Left lung (tissue), 10 donors: ENCODE data around the gene VRTN. TPM values are rescaled to one million over a fixed set of nuclear protein-coding genes. Genes with fewer than 3 reads are reported as not detected.

Source experiments
- ATAC-seq: fragments of 200-7000 bp; cut with Tn5 transposase; one replicate; pipeline ENCODE4 v1.9.1; 2020; ENCODE audit warnings: moderate library complexity
- DNase-seq, 4 donors: peaks; one replicate each; pipeline ENCODE4 v3.0.0-alpha.2; 2013 to 2020
- H3K27ac ChIP-seq, 2 donors: fragments of 200-600 bp; sonication (generic) in 1 of 2; one replicate each; pipeline versions ENCODE4 v1.5.0 to v1.8.0; 2020 to 2021
- H3K27me3 ChIP-seq, 2 donors: fragments of 200-600 bp; sonication (generic) in 1 of 2; one replicate each; pipeline versions ENCODE4 v1.5.0 to v1.8.0; 2020 to 2021
- H3K36me3 ChIP-seq, 2 donors: fragments of 200-600 bp; sonication (generic) in 1 of 2; one replicate each; pipeline versions ENCODE4 v1.5.0 to v1.8.0; 2020 to 2021
- H3K4me1 ChIP-seq, 2 donors: fragments of 200-600 bp; one replicate each; pipeline ENCODE4 v1.8.0; 2021
- H3K4me3 ChIP-seq, 2 donors: fragments of 200-600 bp; sonication (generic) in 1 of 2; one replicate each; pipeline versions ENCODE4 v1.5.0 to v1.8.0; 2020 to 2021; ENCODE audit warnings: mild to moderate bottlenecking in 1 of 2
- H3K9me3 ChIP-seq, 2 donors: fragments of 200-600 bp; sonication (generic) in 1 of 2; one replicate each; pipeline versions ENCODE4 v1.5.0 to v1.8.0; 2020 to 2021
- intact Hi-C, 2 donors: fragments of 100-400 bp; cut with DNase I; formaldehyde crosslinking; loops; one replicate each; pipeline versions ENCODE4 v1.11.2 to v1.14.2; 2022
- polyA plus RNA-seq, 6 donors: library from polyadenylated mRNA; unstranded; fragments of 120-200 nt; gene quantifications; one replicate each; pipeline ENCODE4 v1.2.1, GENCODE V29; 2013; ENCODE audit not compliant: insufficient read length in 6 of 6
- total RNA-seq, 2 donors: library from RNA; stranded (reverse); fragmentation: NEBNext Ultra II Directional; extraction: Animal tissue kit (Norgen Biotek cat#: 25700); gene quantifications; one replicate each; pipeline ENCODE4 v1.2.1, GENCODE V29; 2021
- TF ChIP-seq, protein P1 (sequence below), 2 donors: fragments of 200-600 bp; sonication (generic) in 1 of 2; IDR thresholded peaks; one replicate each; pipeline versions ENCODE4 v1.5.0 to v1.8.0; 2021; ENCODE audit warnings: antibody characterized with exemption in 2 of 2
- donor health status: DM: no; HTN: yes; CAD: no.
- donor health status: DM: no; HTN: no; CAD: no.

VRTN gene
- total and polyA plus RNA-seq, 8 donors = 0.04 TPM; not detected in 7

DNA sequence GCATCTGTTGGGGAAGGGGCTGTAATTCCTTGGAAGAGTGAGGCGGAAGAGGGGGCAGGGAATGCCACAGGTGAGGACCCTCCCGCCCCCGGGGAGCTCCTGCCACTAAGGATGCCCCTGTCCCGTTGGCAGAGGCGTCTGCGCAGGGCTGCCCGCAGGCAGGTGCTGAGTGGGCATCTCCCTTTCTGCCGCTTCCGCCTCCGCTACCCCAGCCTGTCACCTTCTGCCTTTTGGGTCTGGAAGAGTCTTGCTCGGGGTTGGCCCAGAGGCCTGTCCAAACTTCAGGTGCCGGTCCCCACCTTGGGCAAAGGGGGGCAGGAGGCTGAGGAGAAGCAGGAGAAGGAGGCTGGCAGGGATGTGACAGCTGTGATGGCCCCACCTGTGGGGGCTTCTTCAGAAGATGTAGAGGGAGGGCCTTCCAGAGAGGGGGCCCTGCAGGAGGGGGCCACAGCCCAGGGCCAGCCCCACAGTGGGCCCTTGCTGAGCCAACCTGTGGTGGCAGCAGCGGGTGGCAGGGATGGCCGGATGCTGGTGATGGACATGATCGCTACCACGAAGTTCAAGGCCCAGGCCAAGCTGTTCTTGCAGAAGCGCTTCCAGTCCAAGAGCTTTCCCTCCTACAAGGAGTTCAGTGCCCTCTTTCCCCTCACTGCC is 10.0 kb downstream of the VRTN start:
- no peak overlapping the region for H3K4me3 ChIP-seq
- peaks cover 3 to 7% of the 10 kb centered on the region in 2 donors for H3K4me1 ChIP-seq
- no peaks in the 10 kb centered on the region for H3K36me3 ChIP-seq
- H3K27me3 ChIP-seq = no peaks in the 10 kb centered on the region
- no peak overlapping the region for H3K27ac ChIP-seq
- DNase-seq (peak in 1 of 4 donors; percentile 74), ATAC-seq (no peak)
- no peaks in the 10 kb centered on the region for H3K9me3 ChIP-seq
- intact Hi-C loops = no loop called here
- TF ChIP-seq, protein P1, sequence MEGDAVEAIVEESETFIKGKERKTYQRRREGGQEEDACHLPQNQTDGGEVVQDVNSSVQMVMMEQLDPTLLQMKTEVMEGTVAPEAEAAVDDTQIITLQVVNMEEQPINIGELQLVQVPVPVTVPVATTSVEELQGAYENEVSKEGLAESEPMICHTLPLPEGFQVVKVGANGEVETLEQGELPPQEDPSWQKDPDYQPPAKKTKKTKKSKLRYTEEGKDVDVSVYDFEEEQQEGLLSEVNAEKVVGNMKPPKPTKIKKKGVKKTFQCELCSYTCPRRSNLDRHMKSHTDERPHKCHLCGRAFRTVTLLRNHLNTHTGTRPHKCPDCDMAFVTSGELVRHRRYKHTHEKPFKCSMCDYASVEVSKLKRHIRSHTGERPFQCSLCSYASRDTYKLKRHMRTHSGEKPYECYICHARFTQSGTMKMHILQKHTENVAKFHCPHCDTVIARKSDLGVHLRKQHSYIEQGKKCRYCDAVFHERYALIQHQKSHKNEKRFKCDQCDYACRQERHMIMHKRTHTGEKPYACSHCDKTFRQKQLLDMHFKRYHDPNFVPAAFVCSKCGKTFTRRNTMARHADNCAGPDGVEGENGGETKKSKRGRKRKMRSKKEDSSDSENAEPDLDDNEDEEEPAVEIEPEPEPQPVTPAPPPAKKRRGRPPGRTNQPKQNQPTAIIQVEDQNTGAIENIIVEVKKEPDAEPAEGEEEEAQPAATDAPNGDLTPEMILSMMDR (IDR thresholded peaks at IDR 0.05) = no peak

DNA sequence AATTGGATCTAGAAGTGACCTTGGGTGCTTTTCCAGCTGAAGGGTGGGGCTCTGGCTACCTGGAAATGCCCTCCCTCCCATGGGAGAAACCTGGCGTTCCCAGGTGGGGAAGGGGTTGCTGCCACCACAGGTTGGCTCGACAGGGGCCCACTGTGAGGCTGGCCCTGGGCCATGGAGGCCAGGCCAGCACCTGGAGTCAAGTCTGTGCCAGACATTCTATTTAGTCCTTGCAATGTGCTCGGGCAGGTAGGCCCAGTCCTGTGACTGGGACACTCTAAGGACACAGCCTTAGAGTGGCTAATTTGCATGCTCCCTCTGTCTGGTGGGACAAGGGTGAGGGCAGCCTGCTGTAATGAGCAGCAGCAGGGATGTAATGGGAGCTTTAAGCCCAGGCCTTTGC is 11.9 kb downstream of the VRTN start:
- H3K4me3 ChIP-seq = no peak overlapping the region
- TF ChIP-seq, protein P1 (IDR thresholded peaks at IDR 0.05) = no peak
- H3K27me3 ChIP-seq = no peaks in the 10 kb centered on the region
- intact Hi-C loops = loop anchor here in 1 of 2 donors (5.0 kb wide), 1 partner anchor 132 kb away; the partner anchor contains the start of genes ISCA2 and NPC2
- peaks cover 3 to 7% of the 10 kb centered on the region in 2 donors for H3K4me1 ChIP-seq
- H3K9me3 ChIP-seq = no peaks in the 10 kb centered on the region
- peak in 1 of 4 donors; percentile 17 for DNase-seq
- no peak overlapping the region for H3K27ac ChIP-seq
- no peak for ATAC-seq
- H3K36me3 ChIP-seq = no peaks in the 10 kb centered on the region

DNA sequence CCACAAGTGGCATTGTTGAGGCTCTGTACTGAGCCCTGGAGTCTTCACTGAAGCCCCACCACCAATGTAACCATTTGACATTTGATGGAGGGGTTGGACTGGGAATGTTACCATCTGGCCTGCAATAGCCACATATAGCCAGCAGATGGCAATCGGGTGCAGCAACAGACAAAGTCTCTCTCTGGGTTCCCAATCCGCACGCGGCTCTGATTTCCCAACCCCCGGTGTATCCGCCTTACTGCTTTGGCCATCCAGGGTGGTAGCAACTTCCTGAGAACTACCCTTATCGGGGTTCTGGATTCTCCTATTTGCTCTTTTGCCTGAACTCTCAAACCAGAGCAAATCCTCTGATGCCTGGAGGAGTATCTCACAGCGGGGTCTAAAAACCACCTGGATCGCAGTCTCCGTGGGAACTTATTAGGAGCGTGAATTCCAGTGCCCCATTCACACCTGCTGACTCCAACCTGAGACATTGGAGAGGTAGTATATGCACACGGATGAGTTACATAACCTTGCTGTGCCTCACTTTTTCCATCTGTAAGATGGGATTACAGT is 14.2 kb downstream of the VRTN start:
- ATAC-seq = peak; percentile 99
- peak; percentile 60 to 86 (median 82) for DNase-seq
- TF ChIP-seq, protein P1 (IDR thresholded peaks at IDR 0.05) = peak; percentile 90 to 91
- H3K9me3 ChIP-seq = no peaks in the 10 kb centered on the region
- intact Hi-C loops = loop anchor here in 1 of 2 donors (5.0 kb wide), 1 partner anchor 130 kb away; the partner anchor contains the start of genes ISCA2 and NPC2
- H3K27me3 ChIP-seq = no peaks in the 10 kb centered on the region
- no peak overlapping the region for H3K4me3 ChIP-seq
- H3K4me1 ChIP-seq = peaks cover 3 to 7% of the 10 kb centered on the region in 2 donors
- H3K27ac ChIP-seq = no peak overlapping the region
- H3K36me3 ChIP-seq = no peaks in the 10 kb centered on the region

DNA sequence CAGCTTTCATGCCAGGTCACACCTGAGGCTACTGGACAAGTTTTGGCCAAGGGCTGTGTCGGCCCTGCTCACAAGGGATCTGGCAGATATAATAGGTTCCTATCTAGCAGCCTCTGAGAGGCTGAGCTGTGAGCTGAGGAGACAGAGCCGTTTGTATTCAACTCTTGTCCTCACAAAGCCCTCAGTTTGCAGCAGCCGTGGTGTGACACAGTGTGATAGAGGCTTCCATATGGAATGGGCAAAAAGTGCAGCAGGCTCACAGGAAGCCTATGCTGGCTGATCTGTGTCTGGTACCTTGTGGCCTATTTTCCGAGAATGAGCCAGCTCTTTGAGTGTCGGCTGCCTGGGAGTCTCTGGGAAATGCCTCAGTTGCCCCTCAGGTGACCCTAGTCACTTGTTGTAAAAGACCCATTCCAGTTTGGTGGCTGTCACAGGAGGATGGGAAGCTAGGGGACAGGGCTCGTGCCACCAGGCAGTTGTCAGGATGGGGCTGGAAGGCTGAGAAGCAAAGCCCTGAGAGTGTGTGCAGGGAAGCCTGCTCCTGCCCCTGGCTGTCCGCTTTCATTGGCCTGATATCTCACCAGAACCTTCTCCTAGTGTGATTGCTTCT is 16.1 kb downstream of the VRTN start:
- TF ChIP-seq, protein P1 (IDR thresholded peaks at IDR 0.05) = no peak
- H3K4me3 ChIP-seq = no peak overlapping the region
- no peak overlapping the region for H3K27ac ChIP-seq
- intact Hi-C loops = loop anchor here in 1 of 2 donors (5.0 kb wide), 1 partner anchor 128 kb away; the partner anchor contains the start of genes ISCA2 and NPC2
- DNase-seq (no peak), ATAC-seq (no peak)
- no peaks in the 10 kb centered on the region for H3K36me3 ChIP-seq
- peaks cover 3 to 7% of the 10 kb centered on the region in 2 donors for H3K4me1 ChIP-seq
- no peaks in the 10 kb centered on the region for H3K27me3 ChIP-seq
- H3K9me3 ChIP-seq = no peaks in the 10 kb centered on the region

DNA sequence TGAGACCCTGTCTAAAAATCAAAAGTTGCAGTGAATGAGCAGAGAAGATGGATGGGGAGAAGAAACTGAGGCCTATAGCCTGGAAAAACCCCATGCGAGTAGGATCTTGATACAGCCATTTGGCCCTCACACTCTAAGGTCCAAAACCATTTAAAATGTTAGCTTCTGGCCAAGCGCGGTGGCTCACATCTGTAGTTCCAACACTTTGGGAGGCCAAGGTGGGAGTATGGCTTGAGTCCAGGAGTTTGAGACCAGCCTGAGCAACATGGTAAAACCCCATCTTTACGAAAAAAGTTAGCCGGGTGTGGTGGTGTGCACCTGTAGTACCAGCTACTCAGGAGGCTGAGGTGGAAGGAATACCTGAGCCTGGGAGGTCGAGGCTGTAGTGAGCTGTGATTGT is 19.8 kb downstream of the VRTN start:
- TF ChIP-seq, protein P1 (IDR thresholded peaks at IDR 0.05) = no peak
- H3K36me3 ChIP-seq = no peaks in the 10 kb centered on the region
- H3K27ac ChIP-seq = no peak overlapping the region
- H3K4me3 ChIP-seq = no peak overlapping the region
- H3K4me1 ChIP-seq = no peaks in the 10 kb centered on the region
- ATAC-seq (no peak), DNase-seq (no peak)
- no peaks in the 10 kb centered on the region for H3K27me3 ChIP-seq
- no peaks in the 10 kb centered on the region for H3K9me3 ChIP-seq
- intact Hi-C loops = no loop called here
